K562 (cell line): ENCODE measurements around the gene DNAJB2. TPM values are rescaled to one million over a fixed set of nuclear protein-coding genes. Genes with fewer than 3 reads are reported as not detected.

Source experiments
- BDP1 ChIP-seq: IDR thresholded peaks from 3 replicates; pipeline ENCODE4 v1.6.1; 2011; ENCODE audit not compliant: insufficient read length, insufficient read depth
- ELF2 ChIP-seq: fragments of 250-450 bp; sonication (Bioruptor Pico); IDR thresholded peaks from 2 replicates; pipeline ENCODE4 v1.5.0; 2021; ENCODE audit warnings: mild to moderate bottlenecking
- FOXA1 ChIP-seq: fragments of 450-650 bp; IDR thresholded peaks from 2 replicates; pipeline ENCODE4 v1.6.1; 2016; ENCODE audit warnings: mild to moderate bottlenecking, borderline replicate concordance
- GABPB2 ChIP-seq: fragments of 250-450 bp; sonication (Bioruptor Pico); conservative IDR thresholded peaks from 2 replicates; pipeline ENCODE4 v1.5.1; 2021; ENCODE audit warnings: mild to moderate bottlenecking
- HCFC1 ChIP-seq: IDR thresholded peaks from 2 replicates; pipeline ENCODE4 v1.6.1; 2012; ENCODE audit warnings: low read depth, low read length, improper control_type of control experiment
- HINFP ChIP-seq: fragments of 450-650 bp; conservative IDR thresholded peaks from 2 replicates; pipeline ENCODE4 v1.6.1; 2016; ENCODE audit warnings: missing genetic modification characterization, low read depth, mild to moderate bottlenecking, control low read depth, missing compliant biosample characterization
- HNRNPLL ChIP-seq: fragments of 200-400 bp; formaldehyde crosslinking; IDR thresholded peaks from 2 replicates; pipeline ENCODE4 v1.6.1; 2017; ENCODE audit warnings: low read length, low read depth, mild to moderate bottlenecking; ENCODE audit not compliant: poor library complexity, severe bottlenecking
- IRF9 ChIP-seq: fragments of 450-650 bp; IDR thresholded peaks from 2 replicates; pipeline ENCODE4 v1.6.1; 2016; ENCODE audit warnings: missing biosample characterization, missing genetic modification characterization
- MAFF ChIP-seq: IDR thresholded peaks from 2 replicates; pipeline ENCODE4 v1.6.1; 2012; ENCODE audit warnings: low read length, improper control_type of control experiment
- MTF1 ChIP-seq: fragments of 250-450 bp; sonication (Bioruptor Pico); IDR thresholded peaks from 2 replicates; pipeline ENCODE4 v1.9.0; 2021; ENCODE audit warnings: moderate library complexity, mild to moderate bottlenecking, inconsistent platforms, borderline replicate concordance
- NR3C1 ChIP-seq: sonication (generic); formaldehyde crosslinking; IDR thresholded peaks from 2 replicates; pipeline ENCODE4 v1.8.1; 2022; ENCODE audit warnings: missing genetic modification reagents
- SOX6 ChIP-seq: fragments of 450-650 bp; IDR thresholded peaks from 2 replicates; pipeline ENCODE4 v1.6.1; 2014; ENCODE audit warnings: mild to moderate bottlenecking
- SPI1 ChIP-seq: IDR thresholded peaks from 2 replicates; pipeline ENCODE4 v1.6.1; 2011; ENCODE audit warnings: low read depth, low read length, control low read depth, borderline replicate concordance
- TSC22D4 ChIP-seq: fragments of 450-650 bp; IDR thresholded peaks from 2 replicates; pipeline ENCODE4 v1.6.1; 2016; ENCODE audit warnings: missing genetic modification characterization, missing biosample characterization, control low read depth
- ZFP36 ChIP-seq: fragments of 150-350 bp; IDR thresholded peaks from 2 replicates; pipeline ENCODE4 v1.6.1; 2018; ENCODE audit warnings: low read length, low read depth; ENCODE audit not compliant: partially characterized antibody
- ZNF23 ChIP-seq: fragments of 250-450 bp; sonication (Bioruptor Pico); IDR thresholded peaks from 2 replicates; pipeline ENCODE4 v1.4.0; 2020; ENCODE audit warnings: mild to moderate bottlenecking
- ZNF398 ChIP-seq: fragments of 250-450 bp; sonication (Bioruptor Pico); IDR thresholded peaks from 2 replicates; pipeline ENCODE4 v1.8.0; 2021; ENCODE audit warnings: moderate library complexity, mild to moderate bottlenecking, inconsistent platforms
- ZNF57 ChIP-seq: fragments of 450-650 bp; formaldehyde crosslinking; IDR thresholded peaks from 2 replicates; pipeline ENCODE4 v1.4.0; 2020; ENCODE audit warnings: mild to moderate bottlenecking, moderate library complexity
- ZNF639 ChIP-seq, 2 experiments: fragments of 200-800 bp in 1 of 2; sonication (Bioruptor generic) in 1 of 2; sonication (generic) in 1 of 2; formaldehyde crosslinking in 1 of 2; IDR thresholded peaks in 1 of 2; conservative IDR thresholded peaks in 1 of 2; 2 replicates each; pipeline versions ENCODE4 v1.5.0 to v1.6.1; 2016 to 2020; ENCODE audit warnings: missing compliant biosample characterization in 1 of 2, missing genetic modification characterization in 1 of 2, missing genetic modification reagents in 1 of 2
- ZNF75A ChIP-seq: fragments of 450-650 bp; formaldehyde crosslinking; IDR thresholded peaks from 2 replicates; pipeline ENCODE4 v1.4.0; 2020; ENCODE audit warnings: mild to moderate bottlenecking
- ZNF766 ChIP-seq: fragments of 200-800 bp; sonication (Bioruptor generic); conservative IDR thresholded peaks from 2 replicates; pipeline ENCODE4 v1.6.1; 2016; ENCODE audit warnings: missing genetic modification characterization, missing compliant biosample characterization
- polyA plus RNA-seq, 8 experiments: library from polyadenylated mRNA; depleted of rRNA in 4 of 8; stranded (reverse) in 5 of 8; unstranded in 3 of 8; fragments of >200 nt; fragmentation: Nextera tagmentation in 2 of 8; fragmentation: Illumina TruSeq in 1 of 8; extraction: Ambion mirVana in 2 of 8; extraction: Trizol in 1 of 8; gene quantifications; 2 replicates each; pipeline versions ENCODE4 v1.2.1 to v1.2.3, GENCODE V29; 2011 to 2014; ENCODE audit warnings: inconsistent platforms in 1 of 8, missing spikeins in 1 of 8
- total RNA-seq, 7 experiments: library from RNA; depleted of rRNA in 6 of 7; stranded (reverse); fragments of >200 nt in 6 of 7; fragmentation: Illumina TruSeq in 2 of 7; extraction: Trizol in 2 of 7; gene quantifications; 2 replicates each; pipeline versions ENCODE4 v1.2.1 to v1.2.3, GENCODE V29; 2011 to 2021; ENCODE audit warnings: low replicate concordance in 1 of 7
- TF ChIP-seq, protein P1 (sequence below): sonication (generic); formaldehyde crosslinking; IDR thresholded peaks from 2 replicates; pipeline ENCODE4 v1.9.0; 2022; ENCODE audit warnings: mild to moderate bottlenecking, missing genetic modification reagents

The DNAJB2 gene
- total and polyA plus RNA-seq, 9 of the 15 experiments (the other 6 are each of a cell fraction or from before 2014, with no cell fraction given), result 0.08 to 3.0 (median 2.2) TPM; not detected in 1

DNA sequence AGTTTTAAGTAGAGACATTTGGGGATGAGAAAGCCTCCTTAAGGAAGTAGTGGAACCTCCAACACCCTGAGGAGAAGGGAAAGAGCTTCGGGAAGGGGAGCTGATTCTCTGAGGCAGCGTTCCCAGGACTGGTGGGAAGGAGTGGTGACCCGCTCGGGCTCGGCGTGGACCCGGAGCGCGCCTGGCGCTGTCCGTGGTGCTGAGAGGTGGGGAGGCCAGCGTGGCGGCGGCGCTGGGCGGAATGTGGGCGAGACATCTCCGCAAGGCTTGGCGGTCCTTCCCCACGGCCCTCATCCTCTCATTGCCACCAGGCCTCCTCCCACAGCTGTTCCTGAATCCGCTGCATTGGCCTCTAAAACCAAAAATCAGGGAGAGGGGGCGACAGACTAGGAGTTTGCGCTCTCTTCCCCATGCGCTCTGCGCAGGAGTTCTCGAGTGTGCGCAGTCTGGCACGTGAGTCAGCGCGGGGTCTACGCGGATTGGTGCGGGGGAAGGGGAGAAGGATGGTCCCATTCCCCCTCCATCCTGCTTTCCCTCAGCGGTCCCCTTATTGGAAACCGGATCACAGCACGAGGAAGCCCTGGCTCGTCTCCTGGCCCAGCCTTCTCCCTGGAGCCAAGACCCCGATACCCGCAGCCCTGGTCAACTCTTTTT is 52.5 kb downstream of the DNAJB2 start (continued):
- TF ChIP-seq SOX6, result no peak
- TF ChIP-seq BDP1, result no peak
- TF ChIP-seq HCFC1, result no peak
- no peak for TF ChIP-seq TSC22D4
- TF ChIP-seq ZNF75A (CRISPR knock-in tag), result no peak
- no peak for TF ChIP-seq ELF2 (CRISPR knock-in tag)
- TF ChIP-seq ZNF639 (CRISPR knock-in tag; conservative IDR thresholded peaks at IDR 0.05 in 1 of 2, IDR thresholded peaks at IDR 0.05 in 1 of 2), result 0 out of 4 replicates have a peak, but pooled peaks of 1 of the 2 experiments have one; percentile 14
- 0 out of 2 replicates have a peak, but pooled peaks have one; percentile 31 for TF ChIP-seq ZNF766 (CRISPR knock-in tag)
- no peak for TF ChIP-seq ZNF23 (CRISPR knock-in tag)
- no peak for TF ChIP-seq SPI1
- no peak for TF ChIP-seq ZNF57 (CRISPR knock-in tag)
- TF ChIP-seq MTF1, result no peak
- no peak for TF ChIP-seq NR3C1 (CRISPR knock-in tag)
- no peak for TF ChIP-seq GABPB2
- no peak for TF ChIP-seq FOXA1
- TF ChIP-seq ZNF398, result no peak
- TF ChIP-seq HNRNPLL, result no peak
- no peak for TF ChIP-seq MAFF
- TF ChIP-seq HINFP (tag), result no peak
- TF ChIP-seq, protein P1, sequence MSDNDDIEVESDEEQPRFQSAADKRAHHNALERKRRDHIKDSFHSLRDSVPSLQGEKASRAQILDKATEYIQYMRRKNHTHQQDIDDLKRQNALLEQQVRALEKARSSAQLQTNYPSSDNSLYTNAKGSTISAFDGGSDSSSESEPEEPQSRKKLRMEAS, result peak; percentile 42; the same call in 1 of the 2 replicates
- TF ChIP-seq ZFP36, result peak; percentile 21
- no peak for TF ChIP-seq IRF9 (tag)
